GM21737 (cell line): Measurements from ENCODE around the gene MOV10.
"Not testable (repeated sequence)": the region's sequence is repeated elsewhere in the genome, so short reads cannot be mapped to it uniquely, and the experiment has no call there.

ENCODE experiments used
- ATAC-seq: cut with Tn5 transposase; IDR thresholded peaks from one replicate; pipeline ENCODE4 v1.9.1; 2021; ENCODE audit warnings: mild to moderate bottlenecking, moderate library complexity; ENCODE audit not compliant: unreplicated experiment

MOV10 gene

GRCh38 chr1:112712191-112712590 is 37.7 kb downstream of the MOV10 start:
- no peak for ATAC-seq

- no peak for ATAC-seq
Observed at GRCh38 chr1:112712701-112713128, 38.3 kb downstream of the MOV10 start.

- ATAC-seq: no peak
Observed at GRCh38 chr1:112713466-112714312, 39.2 kb downstream of the MOV10 start.

DNA sequence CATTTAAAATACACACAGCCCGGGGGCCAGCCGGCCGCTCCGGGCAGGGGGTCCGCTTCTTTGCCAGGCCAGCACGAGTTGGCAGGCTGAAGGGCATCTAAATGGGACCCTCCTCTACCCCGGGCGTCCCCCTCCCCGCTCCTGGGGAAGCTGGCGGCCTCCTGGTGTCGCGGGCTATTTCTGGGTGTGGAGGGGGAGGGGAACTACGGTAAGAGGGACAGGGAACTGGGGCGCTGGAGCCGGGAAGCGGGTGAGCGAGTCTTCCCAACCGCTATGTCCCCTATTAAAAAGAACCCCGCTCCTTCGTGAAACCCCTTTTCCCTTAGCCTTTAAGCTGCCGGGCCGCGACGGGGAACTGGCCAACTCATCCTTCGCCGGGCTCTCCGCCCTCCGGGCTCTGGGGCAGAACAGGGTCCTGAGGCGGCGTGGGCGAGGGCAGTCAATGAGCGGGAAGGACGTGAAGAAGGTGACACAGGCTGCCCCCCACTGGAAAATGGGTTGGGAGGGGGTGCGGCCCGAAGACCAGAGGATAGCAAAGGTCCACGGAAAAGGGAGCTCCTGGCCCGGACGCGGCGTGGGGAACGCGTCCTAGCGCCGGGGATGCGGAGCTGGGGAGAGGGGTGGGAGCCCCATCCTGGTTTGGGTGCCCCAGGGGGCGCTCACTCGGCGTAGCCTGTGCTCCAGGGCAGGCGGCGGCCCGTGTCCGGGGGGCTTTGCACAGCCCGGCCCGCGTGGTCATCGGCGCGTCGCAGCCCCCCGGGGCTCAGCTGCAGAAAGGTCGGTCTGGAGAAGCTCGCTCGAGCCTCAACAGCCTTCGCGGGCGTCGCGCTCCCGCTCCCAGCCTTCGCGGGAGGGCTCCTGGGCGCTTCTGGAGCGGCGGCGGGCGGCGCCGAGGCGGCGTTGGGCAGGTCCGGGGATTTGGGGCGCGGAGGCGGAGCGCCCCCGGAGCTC is 40.1 kb downstream of the MOV10 start:
- ATAC-seq: no peak

GRCh38 chr1:112715264-112716053 is 41.0 kb downstream of the MOV10 start, which contains the start of gene PPM1J:
Gene PPM1J (minus strand): TSS chr1:112715332. CDS start chr1:112715301, 31 bp downstream.
- peak; percentile 74 for ATAC-seq

GRCh38 chr1:112716133-112716720 is 41.8 kb downstream of the MOV10 start:
- peak; percentile 34 for ATAC-seq

- ATAC-seq: no peak
Observed at GRCh38 chr1:112717263-112717873, 42.9 kb downstream of the MOV10 start.

DNA sequence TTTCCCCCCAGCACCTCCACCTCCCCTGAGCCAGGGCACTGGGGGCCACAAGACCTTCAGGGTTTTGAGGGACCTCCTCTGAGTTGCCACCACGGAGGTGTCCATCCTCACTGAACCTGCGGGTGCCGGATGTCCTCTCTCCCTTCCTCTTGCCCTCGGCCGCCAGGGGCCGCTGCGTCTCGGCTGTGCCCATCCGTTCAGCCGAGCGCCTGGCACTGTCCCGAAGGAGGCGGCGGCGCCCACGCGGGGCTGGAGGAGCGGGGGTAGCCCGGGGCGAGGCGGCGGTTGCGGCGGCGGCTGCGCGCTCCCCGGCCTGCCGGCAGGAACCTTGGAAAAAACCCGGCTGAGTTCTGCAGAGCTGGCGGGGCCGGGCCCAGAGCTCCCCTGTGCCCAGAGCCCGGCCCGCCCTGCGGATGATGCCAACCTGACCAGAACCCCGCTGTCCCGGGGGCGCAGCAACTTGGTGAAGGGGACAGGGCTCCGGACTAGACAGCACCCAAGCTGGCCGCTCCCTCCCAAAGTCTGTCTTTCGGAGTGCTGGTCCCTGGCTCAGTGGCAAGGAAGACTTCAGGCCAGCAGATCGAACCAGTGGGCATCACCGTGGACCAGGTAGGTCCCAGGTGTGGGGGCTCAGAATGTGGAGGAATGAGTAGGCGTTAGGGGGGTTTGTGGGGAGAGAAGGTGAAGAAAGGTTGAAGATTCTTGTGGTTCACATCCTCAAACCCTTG is 44.4 kb downstream of the MOV10 start:
- no peak for ATAC-seq

DNA sequence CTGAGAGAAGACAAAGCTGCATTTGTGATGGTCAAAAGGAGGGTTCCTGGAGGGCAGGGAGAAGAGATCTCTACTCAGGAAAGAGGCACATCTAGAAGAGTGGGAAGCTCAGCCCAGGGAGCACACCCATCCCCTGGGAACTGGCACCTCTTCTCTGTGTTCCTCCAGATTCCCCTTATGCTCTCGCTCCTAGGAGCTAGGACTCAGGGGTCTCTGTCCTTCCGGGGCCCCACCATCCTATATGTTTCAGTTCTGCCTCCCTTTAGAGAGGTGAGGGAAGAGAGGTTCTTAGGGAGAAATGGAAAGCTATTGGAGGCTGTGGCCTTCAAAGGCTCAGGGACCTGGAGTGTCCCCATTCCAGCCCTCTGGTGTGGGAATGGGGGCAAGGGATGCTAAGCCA is 45.2 kb downstream of the MOV10 start:
- ATAC-seq: no peak

DNA sequence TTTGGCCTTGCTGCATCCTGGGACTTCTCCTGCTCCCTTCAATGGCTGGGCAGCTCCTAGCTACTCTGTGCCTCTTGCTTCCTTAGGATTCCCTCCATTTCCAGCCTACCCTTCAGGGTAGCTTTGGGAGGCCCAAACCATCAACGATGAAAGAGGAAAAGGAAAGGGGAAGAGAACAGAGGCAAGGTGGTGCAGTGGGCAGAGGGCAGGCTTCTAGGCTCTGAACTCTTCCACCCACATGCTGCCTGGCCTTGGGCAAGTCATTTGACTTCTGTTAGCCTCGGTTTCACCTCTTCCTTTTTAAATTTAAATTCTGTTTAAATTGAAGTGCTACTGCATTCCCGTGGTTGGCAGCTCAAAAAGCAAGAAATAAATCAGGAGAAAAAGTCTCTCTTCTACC is 46.3 kb downstream of the MOV10 start:
- no peak for ATAC-seq

DNA sequence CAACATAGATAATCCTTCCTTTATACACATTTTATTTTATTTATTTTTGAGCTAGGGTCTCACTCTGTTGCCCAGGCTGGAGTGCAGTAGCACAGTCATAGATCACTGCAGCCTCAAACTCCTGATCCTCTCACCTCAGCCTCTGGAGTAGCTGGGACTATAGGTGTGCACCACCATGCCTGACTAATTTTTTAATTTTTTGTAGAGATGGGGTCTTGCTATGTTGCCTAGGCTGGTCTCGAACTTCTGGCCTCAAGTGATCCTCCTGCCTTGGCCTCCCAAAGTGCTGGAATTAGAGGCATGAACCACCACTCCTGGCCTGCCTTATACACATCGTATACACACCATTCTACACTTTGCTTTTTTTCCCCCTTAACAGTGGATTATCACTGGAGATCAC is 46.8 kb downstream of the MOV10 start:
- ATAC-seq: not testable (repeated sequence)

GRCh38 chr1:112721966-112722524 is 47.6 kb downstream of the MOV10 start:
- ATAC-seq: no peak

- ATAC-seq: no peak
Observed at GRCh38 chr1:112722601-112723510, 48.4 kb downstream of the MOV10 start.

- no peak for ATAC-seq
Observed at GRCh38 chr1:112723511-112723839, 49.0 kb downstream of the MOV10 start.

DNA sequence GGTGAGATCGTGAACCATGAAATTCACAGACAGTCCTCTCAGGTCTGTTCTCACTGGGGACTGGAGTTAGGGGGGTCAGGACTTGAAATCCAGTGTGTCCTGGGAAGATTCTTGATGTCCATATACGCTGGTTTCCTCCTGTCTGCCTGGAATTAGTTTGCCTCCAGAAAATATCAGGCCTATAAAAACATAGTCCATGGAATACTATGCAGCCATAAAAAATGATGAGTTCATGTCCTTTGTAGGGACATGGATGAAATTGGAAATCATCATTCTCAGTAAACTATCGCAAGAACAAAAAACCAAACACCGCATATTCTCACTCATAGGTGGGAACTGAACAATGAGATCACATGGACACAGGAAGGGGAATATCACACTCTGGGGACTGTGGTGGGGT is 49.8 kb downstream of the MOV10 start:
- ATAC-seq: not testable (repeated sequence)

DNA sequence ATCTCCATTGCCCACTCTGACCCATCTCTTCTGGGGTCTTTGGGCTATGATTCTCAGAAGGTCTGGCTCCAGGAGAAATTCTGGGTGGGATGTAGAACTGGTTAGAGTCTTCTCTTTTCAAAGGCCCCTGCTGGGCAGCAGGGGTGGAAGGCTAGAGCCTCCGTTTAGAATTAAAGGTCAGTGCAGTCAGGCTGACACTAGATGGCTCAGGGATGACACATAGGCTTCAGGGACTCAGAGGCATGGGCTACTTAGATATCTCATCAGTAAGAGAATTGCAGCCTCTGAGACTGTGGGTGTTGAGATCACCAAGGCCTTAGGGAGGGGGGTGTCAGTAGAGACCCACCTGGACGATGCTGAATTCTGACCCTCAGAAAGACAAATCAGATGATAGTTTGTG is 53.3 kb downstream of the MOV10 start:
- ATAC-seq: no peak

DNA sequence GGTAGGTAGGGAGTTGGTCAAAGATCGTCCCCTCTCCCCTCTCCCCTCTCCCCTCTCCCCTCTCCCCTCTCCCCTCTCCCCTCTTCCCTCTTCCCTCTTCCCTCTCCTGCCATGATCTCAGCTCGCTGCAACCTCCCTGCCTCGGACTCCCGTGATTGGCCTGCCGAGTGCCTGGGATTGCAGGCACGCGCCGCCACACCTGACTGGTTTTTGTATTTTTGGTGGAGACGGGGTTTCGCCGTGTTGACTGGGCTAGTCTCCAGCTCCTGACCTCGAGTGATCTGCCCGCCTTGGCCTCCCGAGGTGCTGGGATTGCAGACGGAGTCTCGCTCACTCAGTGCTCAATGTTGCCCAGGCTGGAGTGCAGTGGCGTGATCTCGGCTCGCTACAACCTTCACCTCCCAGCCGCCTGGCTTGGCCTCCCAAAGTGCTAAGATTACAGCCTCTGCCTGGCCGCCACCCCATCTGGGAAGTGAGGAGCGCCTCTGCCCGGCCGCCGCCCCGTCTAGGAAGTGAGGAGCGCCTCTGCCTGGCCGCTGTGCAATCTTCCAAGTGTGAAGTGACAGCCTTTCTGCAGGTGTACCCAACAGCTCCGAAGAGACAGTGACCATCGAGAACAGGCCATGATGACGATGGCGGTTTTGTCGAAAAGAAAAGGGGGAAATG is 54.0 kb downstream of the MOV10 start:
- not testable (repeated sequence) for ATAC-seq

GRCh38 chr1:112729011-112729410 is 54.6 kb downstream of the MOV10 start:
- not testable (repeated sequence) for ATAC-seq
